ENCODE data around the gene MAPK8IP2.

DNA sequence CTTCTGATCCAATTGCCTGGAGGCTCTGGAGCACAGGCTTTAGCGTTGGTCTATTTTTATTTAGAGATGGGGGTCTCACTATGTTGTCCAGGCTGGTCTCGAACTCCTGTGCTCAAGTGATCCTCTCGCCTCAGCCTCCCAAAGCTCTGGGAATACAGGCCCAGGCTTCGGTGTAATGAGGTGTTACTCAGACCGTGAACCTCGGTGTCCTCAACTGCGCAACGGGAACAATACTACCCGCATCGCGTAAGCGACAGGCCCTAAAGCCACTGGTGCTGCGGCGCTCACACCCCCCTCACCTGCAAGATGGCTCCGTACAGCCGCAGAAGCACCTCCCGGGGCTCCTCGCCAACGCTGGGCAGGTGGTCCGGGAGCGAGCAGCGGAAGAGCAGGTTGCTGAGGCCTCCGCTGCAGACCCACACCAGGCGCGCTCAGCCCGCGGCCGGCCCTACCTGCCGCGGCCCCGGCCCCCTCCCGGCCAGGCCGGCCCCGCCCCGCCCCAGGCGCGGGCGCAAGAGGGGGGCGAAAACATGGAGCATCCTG is 18.6 kb upstream of the MAPK8IP2 start:
- TF ChIP-seq JUND (IDR thresholded peaks at IDR 0.05; ENCODE audit: low read depth, low read length) (no peak), CTCF (IDR thresholded peaks at IDR 0.05 in 2 of 3, conservative IDR thresholded peaks at IDR 0.05 in 1 of 3; ENCODE audit: control insufficient read depth in 2 of 3, extremely low read depth in 1 of 3, insufficient read depth in 1 of 3, low read depth in 3 of 3, low read length in 3 of 3) (no peak), RAD21 (IDR thresholded peaks at IDR 0.05; ENCODE audit: insufficient read depth, low read depth, low read length) (no peak), EP300 (IDR thresholded peaks at IDR 0.05; ENCODE audit: borderline replicate concordance in 1 of 2, control insufficient read depth in 1 of 2, low read depth in 2 of 2, low read length in 2 of 2) (no peak), FOXM1 (IDR thresholded peaks at IDR 0.05; ENCODE audit: low read depth, low read length) (no peak), KDM1A (IDR thresholded peaks at IDR 0.05; ENCODE audit: borderline replicate concordance) (no peak), ZNF384 (IDR thresholded peaks at IDR 0.05; ENCODE audit: borderline replicate concordance, low read depth, low read length) (no peak), SKIL (IDR thresholded peaks at IDR 0.05; ENCODE audit: low read depth, poor library complexity, severe bottlenecking) (no peak), CBFB (IDR thresholded peaks at IDR 0.05; ENCODE audit: low read depth) (no peak), EED (IDR thresholded peaks at IDR 0.05; ENCODE audit: low read depth) (no peak), USF2 (IDR thresholded peaks at IDR 0.05; ENCODE audit: borderline replicate concordance, low read depth, low read length) (no peak), CREB1 (IDR thresholded peaks at IDR 0.05; ENCODE audit: low read depth) (no peak), BCLAF1 (IDR thresholded peaks at IDR 0.05) (no peak)
- TF ChIP-seq, protein P1, sequence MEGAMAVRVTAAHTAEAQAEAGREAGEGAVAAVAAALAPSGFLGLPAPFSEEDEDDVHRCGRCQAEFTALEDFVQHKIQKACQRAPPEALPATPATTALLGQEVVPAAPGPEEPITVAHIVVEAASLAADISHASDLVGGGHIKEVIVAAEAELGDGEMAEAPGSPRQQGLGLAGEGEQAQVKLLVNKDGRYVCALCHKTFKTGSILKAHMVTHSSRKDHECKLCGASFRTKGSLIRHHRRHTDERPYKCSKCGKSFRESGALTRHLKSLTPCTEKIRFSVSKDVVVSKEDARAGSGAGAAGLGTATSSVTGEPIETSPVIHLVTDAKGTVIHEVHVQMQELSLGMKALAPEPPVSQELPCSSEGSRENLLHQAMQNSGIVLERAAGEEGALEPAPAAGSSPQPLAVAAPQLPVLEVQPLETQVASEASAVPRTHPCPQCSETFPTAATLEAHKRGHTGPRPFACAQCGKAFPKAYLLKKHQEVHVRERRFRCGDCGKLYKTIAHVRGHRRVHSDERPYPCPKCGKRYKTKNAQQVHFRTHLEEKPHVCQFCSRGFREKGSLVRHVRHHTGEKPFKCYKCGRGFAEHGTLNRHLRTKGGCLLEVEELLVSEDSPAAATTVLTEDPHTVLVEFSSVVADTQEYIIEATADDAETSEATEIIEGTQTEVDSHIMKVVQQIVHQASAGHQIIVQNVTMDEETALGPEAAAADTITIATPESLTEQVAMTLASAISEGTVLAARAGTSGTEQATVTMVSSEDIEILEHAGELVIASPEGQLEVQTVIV (IDR thresholded peaks at IDR 0.05; ENCODE audit: borderline replicate concordance, partially characterized antibody) = no peak
